Vagina (tissue), 2 donors: ENCODE measurements around the gene FKBP7.

Experiments used
- POLR2A ChIP-seq, 2 donors: fragments of 450-650 bp; IDR thresholded peaks; one replicate each; pipeline ENCODE4 v1.6.1; 2017; ENCODE audit warnings: antibody characterized with exemption in 2 of 2, mild to moderate bottlenecking in 2 of 2, moderate library complexity in 2 of 2
- TF ChIP-seq, protein P1 (sequence below), 3 experiments: fragments of 450-650 bp in 2 of 3; fragments of 200-600 bp in 1 of 3; sonication (generic) in 1 of 3; IDR thresholded peaks; one replicate each; pipeline ENCODE4 v1.5.1; 2017 to 2019; ENCODE audit warnings: antibody characterized with exemption in 3 of 3, mild to moderate bottlenecking in 2 of 3, moderate library complexity in 2 of 3

GRCh38 chr2:178514664-178515063 lies 36.3 kb upstream of the FKBP7 start:
- TF ChIP-seq, protein P1, sequence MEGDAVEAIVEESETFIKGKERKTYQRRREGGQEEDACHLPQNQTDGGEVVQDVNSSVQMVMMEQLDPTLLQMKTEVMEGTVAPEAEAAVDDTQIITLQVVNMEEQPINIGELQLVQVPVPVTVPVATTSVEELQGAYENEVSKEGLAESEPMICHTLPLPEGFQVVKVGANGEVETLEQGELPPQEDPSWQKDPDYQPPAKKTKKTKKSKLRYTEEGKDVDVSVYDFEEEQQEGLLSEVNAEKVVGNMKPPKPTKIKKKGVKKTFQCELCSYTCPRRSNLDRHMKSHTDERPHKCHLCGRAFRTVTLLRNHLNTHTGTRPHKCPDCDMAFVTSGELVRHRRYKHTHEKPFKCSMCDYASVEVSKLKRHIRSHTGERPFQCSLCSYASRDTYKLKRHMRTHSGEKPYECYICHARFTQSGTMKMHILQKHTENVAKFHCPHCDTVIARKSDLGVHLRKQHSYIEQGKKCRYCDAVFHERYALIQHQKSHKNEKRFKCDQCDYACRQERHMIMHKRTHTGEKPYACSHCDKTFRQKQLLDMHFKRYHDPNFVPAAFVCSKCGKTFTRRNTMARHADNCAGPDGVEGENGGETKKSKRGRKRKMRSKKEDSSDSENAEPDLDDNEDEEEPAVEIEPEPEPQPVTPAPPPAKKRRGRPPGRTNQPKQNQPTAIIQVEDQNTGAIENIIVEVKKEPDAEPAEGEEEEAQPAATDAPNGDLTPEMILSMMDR (IDR thresholded peaks at IDR 0.05): no peak
- TF ChIP-seq POLR2A (IDR thresholded peaks at IDR 0.05): no peak
